ENCODE data around the gene PDCD10. TPM values are rescaled to one million over a fixed set of nuclear protein-coding genes. Genes with fewer than 3 reads are reported as not detected.

PDCD10 gene
- total RNA-seq, 1 experiment from 2014 or later = 65.8 TPM

DNA sequence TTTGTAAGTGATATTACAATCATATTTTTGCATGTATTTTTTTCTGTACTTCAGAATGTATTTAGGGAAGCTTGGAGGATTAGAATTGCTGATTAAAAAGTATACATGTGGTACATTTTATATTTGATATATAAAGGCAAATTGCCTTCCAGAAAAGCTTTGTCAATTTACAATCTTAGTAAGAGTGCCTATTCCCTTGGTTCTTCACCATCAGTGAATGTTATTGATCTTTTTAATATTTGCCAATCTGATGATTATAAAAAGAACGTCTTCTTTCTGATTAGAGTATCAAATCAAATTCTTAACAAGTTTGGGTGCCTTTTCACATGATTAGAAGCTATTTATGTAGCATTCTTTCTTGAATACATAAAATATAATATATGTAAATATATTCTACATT lies 90.1 kb downstream of the PDCD10 start:
- H3K36me3 ChIP-seq (ENCODE audit: control insufficient read depth, insufficient read depth, low read length) = no peaks in the 10 kb centered on the region
- BruUV-seq (replicated peaks) = no TSS peak
- H3K9me3 Mint-ChIP-seq (ENCODE audit: unreplicated experiment) = no peaks in the 10 kb centered on the region
- CTCF ChIA-PET = no interaction called here
- no peaks in the 10 kb centered on the region for H3K36me3 Mint-ChIP-seq (ENCODE audit: insufficient read depth, unreplicated experiment)
- POLR2A ChIA-PET = no interaction called here
- intact Hi-C loops (cut with micrococcal nuclease; ENCODE audit: unreplicated experiment) = no loop called here
- no peaks in the 10 kb centered on the region for H3K4me1 Mint-ChIP-seq (ENCODE audit: low read depth, unreplicated experiment)
- no peak overlapping the region for H3K27ac Mint-ChIP-seq (ENCODE audit: unreplicated experiment)
- H3K4me1 ChIP-seq = no peaks in the 10 kb centered on the region
- H3K9me3 ChIP-seq = no peaks in the 10 kb centered on the region
- no peak overlapping the region for H3K4me3 ChIP-seq (ENCODE audit: low read depth, low read length)
- peaks cover 11% of the 10 kb centered on the region for H3K27me3 Mint-ChIP-seq (ENCODE audit: insufficient read depth, unreplicated experiment)
- H3K4me3 Mint-ChIP-seq (ENCODE audit: unreplicated experiment) = no peak overlapping the region
- H3K27me3 ChIP-seq (replicated peaks; ENCODE audit: control insufficient read depth, insufficient read depth, low read length) = no peaks in the 10 kb centered on the region
- TF ChIP-seq, protein P1, sequence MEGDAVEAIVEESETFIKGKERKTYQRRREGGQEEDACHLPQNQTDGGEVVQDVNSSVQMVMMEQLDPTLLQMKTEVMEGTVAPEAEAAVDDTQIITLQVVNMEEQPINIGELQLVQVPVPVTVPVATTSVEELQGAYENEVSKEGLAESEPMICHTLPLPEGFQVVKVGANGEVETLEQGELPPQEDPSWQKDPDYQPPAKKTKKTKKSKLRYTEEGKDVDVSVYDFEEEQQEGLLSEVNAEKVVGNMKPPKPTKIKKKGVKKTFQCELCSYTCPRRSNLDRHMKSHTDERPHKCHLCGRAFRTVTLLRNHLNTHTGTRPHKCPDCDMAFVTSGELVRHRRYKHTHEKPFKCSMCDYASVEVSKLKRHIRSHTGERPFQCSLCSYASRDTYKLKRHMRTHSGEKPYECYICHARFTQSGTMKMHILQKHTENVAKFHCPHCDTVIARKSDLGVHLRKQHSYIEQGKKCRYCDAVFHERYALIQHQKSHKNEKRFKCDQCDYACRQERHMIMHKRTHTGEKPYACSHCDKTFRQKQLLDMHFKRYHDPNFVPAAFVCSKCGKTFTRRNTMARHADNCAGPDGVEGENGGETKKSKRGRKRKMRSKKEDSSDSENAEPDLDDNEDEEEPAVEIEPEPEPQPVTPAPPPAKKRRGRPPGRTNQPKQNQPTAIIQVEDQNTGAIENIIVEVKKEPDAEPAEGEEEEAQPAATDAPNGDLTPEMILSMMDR (IDR thresholded peaks at IDR 0.05; ENCODE audit: insufficient read depth in 1 of 2, low read depth in 1 of 2, low read length in 1 of 2, severe bottlenecking in 1 of 2, unreplicated experiment in 1 of 2) = no peak
- no peak for DNase-seq

Other genes with a start within 250 kb of the PDCD10 start
- gene WDR49, start 81.0 kb downstream of the PDCD10 start, total RNA-seq (2022) = 0.32 and 0.51 TPM in 2 replicates
- gene SERPINI1, start 829 bp upstream of the PDCD10 start, total RNA-seq (2022) = 3.7 and 4.4 TPM in 2 replicates